ENCODE results near the gene CHP1.
"Not testable (repeated sequence)": the region's sequence is repeated elsewhere in the genome, so short reads cannot be mapped to it uniquely, and the experiment has no call there.

CHP1 gene

DNA sequence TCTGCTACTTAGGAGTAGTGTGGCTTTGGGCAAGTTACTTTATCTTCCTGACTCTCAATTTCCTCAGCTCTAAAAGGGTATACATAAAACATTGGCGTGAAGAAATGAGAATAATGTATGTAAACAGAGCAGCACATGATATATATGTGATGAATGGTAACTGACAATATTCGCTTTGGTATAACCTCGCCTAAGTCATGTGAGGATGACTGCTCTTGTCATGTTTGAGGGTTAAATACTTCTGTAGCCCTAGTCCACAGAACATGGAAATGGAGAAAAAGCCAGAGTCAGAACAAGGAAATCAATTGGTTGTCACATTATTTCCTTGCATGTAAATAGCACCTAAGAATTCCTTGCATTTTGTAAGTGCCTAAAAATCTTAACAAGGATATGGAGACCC, 25.0 kb downstream of the CHP1 start:
- FAIRE-seq (no peak), DNase-seq (ENCODE audit: low spot score) (no peak)

DNA sequence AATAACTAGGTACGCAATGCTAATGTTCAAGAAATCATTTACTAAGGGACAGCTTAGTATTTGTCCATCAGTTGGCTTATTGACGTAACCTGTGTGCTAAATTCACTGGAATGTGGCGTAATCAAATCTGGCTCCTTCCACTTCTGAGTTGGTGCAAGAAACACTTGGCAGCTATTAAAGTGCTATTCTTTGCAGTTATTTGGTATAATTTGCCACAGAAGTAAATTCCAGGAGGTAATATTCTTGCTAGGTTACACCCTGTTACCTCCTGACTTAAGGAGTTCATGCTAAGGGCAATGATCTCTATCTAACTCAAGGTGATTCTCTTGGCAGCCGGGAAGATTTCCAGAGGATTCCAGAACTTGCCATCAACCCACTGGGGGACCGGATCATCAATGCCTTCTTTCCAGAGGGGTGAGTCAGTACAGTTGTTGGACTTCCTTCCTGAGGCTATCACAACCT, 25.5 kb downstream of the CHP1 start:
- FAIRE-seq (no peak), DNase-seq (ENCODE audit: low spot score) (no peak)

DNA sequence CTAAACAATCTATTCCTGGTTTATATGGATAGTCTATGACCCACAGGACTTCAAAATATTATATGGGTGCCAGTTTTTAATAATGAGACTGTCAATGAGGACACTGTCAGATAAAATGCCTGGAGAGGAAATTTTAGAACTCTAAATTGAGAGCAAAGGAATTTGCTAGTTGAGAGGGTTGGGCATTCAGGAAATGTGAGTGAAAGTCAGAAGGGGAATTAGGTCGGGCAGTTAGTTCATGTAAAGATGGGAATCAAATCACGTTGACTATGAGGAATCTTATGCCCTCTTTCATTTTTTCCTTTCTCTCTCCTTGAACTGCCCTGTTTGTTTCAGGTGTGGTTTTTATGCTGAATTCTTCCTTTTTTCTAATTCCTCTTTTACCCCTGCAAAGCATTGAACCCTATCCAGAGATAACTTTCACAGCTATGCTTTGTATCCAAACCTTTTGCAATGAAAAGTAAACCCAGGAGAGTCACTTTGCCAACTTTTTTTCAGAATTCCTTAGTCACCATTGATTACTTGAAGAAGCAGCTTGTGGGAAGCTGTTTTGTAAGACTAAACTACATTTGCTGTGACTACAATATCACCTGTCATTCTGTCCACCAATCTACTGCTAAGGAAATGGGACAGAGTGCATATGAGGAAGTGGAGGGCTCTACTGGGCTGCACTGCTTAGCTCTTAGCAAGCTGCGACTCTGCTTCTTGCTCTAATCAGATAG, 27.8 kb downstream of the CHP1 start:
- FAIRE-seq (no peak), DNase-seq (ENCODE audit: low spot score) (no peak)

DNA sequence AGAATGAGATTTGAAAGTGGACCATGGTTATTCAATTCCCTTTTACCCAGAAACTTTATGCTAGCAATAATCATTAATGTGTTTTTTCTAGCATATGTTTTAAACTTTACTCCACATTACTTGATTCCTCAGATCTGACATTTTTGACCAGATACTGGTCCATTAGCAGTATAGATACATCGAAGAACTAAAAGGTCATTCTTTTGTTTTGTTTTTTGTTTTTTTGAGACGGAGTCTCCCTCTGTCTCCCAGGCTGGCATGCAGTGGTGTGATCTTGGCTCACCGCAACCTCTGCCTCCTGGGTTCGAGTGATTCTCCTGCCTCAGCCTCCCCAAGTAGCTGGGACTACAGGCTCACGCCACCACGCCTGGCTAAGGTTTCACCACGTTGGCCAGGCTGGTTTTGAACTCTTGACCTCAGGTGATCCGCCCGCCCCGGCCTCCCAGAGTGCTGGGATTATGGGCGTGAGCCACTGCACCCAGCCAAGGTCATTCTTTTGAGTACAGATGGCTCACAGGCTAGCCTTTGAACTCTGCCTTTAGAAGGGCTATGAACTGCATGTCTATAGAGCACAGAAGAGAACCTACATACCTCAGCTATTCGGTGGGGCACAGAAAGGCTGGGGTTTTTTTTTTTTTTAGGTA, 28.6 kb downstream of the CHP1 start:
- no peak for FAIRE-seq
- DNase-seq (ENCODE audit: low spot score): no peak

DNA sequence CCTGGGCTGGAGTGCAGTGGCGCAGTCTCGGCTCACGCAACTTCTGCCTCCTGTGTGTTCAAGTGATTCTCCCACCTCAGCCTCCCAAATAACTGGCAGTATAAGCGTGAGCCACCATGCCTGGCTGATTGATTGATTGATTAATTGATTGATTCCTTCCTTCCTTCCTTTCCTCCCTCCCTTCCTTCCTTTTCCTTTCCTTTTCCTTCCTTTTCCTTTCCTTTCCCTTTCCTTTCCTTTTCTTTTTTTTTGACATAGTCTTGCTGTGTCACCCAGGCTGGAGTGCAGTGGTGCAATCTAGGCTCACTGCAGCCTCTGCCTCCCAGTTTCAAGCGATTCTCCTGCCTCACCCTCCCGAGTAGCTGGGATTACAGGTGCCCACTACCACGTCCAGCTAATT, 29.9 kb downstream of the CHP1 start:
- not testable (repeated sequence) for DNase-seq (ENCODE audit: low spot score); FAIRE-seq

DNA sequence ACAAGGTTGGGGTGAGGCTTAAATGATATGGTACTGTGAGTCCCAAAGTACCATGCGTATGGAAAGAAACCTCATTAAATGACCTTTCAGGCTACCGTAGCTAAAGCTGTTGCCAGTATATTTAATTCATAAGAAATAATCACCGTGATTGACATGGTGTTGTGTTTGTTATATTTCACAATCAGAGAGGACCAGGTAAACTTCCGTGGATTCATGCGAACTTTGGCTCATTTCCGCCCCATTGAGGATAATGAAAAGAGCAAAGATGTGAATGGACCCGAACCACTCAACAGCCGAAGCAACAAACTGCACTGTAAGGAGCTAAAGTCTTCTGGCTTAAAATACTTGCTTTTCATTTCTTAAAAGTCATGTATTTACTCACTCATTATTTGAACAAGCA, 31.5 kb downstream of the CHP1 start:
- no peak for FAIRE-seq
- DNase-seq (ENCODE audit: low spot score): no peak

DNA sequence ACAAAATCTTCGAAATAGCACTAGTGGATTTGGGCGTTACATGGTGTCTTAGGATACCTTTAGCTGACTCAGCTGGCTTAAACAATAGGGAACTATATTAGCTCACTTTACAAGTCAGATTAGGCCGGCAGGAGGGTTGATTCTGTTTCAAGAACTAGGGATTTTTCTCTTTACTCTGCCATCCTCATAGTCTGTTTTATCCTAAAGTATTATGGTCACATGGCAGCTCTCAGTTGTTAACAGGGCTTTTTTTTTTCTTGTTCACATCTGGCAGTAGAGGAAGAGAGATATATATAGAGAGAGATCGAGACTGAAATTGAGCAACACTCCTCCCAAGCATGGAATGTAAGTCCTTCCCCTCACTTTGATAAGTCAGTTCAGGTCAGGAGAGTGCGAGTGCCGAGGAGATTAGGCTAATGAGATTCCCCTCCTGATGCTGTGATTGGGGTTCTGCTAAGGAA, 32.9 kb downstream of the CHP1 start:
- FAIRE-seq (no peak), DNase-seq (ENCODE audit: low spot score) (no peak)

DNA sequence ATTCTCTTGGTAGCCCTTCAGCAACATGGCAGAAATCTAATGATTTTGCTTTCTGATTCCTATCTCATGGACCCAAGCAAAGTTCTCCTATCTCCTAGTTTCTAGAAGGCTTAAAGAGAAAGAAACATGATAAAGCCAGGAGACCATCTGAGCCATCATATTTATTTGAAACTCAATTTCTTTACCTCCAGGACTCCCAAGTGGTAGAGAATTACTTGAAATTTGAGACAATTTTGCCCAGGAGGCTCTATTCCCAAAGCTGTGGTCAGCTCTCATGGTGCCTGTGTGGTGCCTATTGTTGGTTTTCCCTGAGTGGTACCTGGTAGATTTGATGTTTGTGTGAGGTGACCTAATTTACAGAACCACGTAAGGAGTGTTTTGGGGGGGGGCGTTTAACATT, 38.8 kb downstream of the CHP1 start:
- no peak for FAIRE-seq
- DNase-seq (ENCODE audit: low spot score): no peak

DNA sequence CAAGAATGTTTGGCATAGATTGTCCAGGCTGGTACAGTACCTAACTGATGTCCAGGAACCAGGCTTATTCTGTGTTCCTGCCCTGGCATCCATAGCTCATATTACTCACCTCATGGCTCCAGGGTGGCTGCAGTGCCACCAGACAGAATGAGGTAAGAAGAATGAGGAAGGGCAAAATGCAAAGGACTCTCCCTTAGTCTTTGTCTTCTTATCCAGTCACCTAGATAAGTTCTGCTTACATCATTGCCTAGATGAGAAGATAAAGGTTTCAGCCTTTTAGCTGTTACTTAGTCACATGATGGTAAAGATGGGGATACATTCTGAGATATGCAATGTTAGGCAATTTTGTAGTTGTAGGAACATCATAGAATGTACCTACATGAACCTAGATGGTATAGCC, 45.8 kb downstream of the CHP1 start:
- FAIRE-seq: no peak
- peak; percentile 36 for DNase-seq (ENCODE audit: low spot score)

DNA sequence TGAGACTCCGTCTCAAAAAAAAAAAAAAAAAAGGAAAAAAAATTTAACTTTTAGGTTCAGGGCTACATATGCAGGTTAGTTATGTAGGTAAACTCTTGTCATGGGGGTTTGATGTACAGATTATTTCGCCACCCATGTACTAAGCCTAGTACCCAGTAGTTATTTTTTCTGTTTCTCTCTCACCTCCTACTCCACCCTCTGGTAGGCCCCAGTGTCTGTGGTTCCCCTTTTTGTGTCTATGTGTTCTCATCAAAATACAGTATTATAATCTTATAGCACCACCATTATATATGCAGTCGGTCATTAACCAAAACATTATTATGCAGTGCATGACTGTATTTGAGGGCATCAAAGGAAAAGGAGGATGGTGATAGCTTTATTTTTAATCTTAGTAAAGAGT, 47.3 kb downstream of the CHP1 start:
- FAIRE-seq: no peak
- DNase-seq (ENCODE audit: low spot score): no peak

DNA sequence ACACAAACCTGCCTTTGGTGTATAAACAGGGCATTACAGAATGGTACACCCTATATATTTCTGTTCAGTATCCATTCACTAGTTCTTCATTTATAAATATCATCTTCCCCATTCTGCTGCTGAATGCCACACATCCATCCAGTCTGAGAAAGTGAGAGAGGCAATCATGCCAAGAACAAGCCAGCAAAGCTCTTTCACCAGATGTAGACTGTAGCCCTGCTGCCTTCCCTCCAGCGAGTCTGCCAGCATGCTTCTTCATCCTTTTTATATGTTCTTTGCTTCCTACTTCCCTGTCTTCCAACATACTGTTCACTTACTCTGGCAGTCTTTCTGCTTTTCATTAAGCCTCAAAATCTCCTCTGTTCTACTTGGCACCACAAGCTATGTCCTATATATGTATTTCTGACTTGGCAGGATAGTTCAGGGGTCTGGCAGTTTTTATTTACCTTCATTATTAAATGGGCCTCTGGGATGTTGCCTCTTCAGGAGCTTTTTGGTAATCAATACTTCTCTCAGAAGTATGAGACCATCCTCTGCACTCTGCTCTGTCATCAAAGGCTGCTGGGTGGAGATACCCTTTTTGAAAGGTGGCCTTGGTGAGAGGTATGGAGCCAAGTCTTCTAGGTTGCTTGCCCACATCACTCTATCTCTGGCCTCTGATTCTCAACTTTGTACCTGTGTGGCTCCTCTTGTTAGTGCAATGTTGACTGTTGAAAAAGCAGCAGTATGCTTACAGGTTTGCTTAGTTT, 48.6 kb downstream of the CHP1 start:
- FAIRE-seq (no peak), DNase-seq (ENCODE audit: low spot score) (no peak)

DNA sequence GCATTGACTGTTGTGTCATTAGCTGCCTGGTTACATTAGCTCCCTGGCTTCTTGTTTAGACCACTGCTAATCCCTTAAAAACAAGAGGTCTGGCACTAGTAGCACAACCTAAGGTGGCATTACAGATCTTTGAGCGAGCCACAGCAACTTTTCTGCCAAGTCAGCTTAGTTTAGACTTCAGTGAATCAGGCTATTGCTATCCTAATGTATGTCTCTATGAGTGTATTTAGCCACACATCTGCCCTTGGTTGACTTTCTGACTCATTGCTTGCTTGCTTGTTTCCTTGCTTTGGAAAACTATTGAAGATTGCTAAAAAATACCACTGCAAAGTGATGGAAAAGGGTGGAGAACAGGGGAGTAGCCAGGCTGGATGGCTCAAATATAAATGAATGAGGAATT, 50.2 kb downstream of the CHP1 start:
- DNase-seq (ENCODE audit: low spot score): peak; percentile 64
- FAIRE-seq: peak; percentile 40

DNA sequence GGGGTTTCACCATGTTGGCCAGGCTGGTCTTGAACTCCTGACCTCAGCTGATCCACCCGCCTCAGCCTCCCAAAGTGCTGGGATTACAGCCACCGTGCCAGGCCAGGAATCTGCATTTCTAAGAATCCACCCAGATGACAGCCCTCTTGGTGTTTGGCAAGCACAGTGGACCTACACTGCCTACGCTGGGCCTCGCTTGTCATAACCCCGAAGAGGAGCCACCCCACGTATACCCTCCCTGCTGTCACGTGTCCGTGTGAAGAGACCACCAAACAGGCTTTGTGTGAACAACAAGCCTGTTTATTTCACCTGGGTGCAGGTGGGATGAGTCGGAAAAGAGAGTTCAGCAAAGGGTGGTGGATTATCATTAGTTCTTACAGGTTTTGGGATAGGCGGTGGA, 51.4 kb downstream of the CHP1 start:
- not testable (repeated sequence) for FAIRE-seq; DNase-seq (ENCODE audit: low spot score)

DNA sequence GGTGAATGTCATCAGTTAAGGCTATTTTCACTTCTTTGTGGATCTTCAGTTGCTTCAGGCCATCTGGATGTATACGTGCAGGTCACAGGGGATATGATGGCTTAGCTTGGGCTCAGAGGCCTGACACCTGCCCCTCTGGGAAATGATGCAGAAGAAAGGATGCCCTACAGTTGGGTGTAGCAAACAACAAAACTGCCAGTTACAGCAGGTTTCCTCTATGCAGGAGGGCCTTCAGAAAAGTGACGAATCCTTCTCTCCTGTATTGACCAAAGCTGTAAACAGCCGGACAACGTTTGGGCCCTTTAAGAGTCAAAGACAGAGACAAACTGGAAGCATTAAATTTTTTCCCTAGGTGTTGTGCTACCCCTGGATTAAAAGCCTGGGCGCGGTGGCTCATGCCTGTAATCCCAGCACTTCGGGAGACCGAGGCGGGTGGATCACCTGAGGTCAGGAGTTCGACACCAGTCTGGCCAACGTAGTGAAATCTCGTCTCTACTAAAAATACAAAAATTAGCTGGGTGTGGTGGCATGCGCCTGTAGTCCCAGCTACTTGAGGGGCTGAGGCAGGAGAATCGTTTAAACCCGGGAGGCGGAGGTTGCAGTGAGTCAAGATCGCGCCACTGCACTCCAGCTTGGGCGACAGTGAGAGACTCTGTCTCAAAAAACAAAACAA, 52.0 kb downstream of the CHP1 start:
- FAIRE-seq; DNase-seq (ENCODE audit: low spot score): not testable (repeated sequence)

DNA sequence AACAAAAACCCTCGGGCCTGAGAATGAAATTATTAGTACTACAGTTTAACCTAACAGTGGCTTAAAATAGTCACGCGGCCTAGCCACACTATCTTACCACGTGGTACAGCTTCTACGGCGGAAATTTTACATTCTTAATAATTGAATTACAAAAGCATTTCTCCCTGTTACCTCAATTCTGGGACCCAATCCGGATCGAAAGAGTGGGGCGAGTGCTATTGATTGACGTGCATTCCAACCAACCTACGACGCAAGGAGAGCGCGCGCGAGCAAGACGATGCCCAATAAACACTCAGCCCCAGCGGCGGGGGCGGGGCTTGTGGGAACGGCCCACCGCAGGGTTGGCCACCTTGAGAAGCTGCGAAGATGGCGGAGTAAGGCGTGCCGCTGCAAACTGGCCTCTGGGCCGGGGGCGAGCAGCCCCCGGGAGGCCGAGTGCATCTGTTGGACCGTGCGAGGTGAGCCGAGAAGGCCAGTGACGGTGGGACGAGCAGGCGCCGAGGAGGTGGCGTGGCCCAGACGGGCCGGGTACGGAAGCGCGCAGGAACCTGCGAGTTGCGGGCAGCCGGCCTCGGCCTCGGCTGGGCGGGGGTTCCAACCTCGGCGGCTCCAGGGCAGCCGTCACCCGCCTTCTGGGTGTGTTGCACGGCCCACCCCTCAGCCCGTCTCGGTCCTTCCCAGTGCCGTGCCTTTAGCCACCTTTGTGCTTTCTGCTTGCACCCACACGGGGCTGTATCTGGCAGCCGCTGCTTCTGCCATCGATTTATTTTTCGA, 52.8 kb downstream of the CHP1 start:
- peak; percentile 88 for FAIRE-seq
- peak; percentile 95 for DNase-seq (ENCODE audit: low spot score)

DNA sequence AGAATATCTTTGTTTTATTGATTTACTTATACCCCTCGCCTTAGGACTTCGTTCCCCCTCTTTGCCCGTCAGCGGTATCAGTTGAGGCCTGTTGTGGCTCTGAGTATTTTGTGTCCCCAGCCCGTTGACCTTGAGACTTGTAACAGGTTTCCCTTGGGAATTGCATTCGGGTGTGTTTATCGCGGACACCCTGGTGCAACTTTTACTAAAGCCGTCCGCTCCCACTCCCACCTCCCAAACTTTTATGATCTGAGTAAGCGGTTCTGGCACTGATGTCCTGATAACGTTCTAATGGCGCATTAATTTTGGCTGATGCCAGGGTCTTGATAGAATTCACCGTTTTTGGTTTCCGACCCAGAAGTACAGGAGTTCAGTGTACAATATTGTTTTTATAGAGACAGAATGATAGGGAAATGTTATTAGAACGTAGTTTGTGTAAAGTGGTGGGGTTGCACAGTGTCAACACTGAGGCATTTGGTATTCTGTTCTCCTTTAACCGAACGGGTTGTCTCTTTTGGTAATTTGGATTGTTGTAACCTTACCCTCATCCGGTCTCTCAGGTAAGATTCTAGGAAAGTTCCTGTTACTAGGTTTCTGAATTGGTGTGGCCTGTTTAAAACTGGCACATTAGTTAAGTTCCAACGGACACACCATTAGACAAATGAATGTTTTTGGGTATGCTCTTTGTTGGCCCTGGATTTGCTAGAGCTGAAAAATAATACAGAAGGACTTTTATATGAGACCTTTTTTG, 53.5 kb downstream of the CHP1 start:
- no peak for FAIRE-seq
- no peak for DNase-seq (ENCODE audit: low spot score)

DNA sequence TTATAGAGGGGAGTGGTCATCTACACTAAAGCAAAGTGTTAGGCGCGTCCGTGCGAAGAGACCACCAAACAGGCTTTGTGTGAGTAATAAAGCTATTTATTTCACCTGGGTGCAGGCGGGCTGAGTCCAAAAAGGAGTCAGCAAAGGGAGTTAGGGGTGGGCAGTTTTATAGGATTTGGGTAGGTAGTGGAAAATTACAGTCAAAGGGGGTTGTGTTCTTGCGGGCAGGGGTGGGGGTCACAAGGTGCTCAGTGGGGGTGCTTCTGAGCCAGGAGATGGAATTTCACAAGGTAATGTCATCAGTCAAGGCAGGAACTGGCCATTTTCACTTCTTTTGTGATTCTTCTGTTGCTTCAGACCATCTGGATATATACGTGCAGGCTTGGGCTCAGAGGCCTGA, 54.2 kb downstream of the CHP1 start:
- no peak for FAIRE-seq
- no peak for DNase-seq (ENCODE audit: low spot score)

DNA sequence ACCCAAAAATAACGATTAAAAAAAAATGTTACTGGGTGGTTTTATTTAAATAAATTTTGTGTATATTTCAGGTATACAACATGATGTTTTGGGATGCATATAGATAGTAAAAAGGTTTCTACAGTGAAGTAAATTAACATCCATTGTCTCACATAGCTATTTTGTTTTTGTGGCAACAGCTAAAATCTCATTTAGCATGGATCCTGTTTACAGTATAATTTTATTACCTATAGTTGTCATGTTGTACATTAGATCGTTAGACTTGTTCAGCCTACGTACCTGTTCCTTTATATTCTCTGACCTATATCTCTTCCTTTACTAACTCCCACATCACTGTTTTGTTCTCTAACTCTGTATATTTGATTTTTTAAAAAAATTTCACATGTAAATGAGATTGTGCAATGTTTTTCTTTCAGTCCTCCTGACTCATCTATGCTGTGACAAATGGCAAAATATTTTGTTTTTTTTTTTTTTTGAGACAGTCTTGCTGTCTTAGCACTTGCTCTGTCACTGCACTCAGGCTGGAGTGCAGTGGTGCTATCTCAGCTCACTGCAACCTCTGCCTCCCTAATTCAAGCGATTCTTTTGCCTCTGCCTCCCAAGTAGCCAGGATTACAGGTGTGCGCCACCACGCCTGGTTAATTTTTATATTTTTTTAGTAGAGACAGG, 55.7 kb downstream of the CHP1 start:
- DNase-seq (ENCODE audit: low spot score) (no peak), FAIRE-seq (no peak)

DNA sequence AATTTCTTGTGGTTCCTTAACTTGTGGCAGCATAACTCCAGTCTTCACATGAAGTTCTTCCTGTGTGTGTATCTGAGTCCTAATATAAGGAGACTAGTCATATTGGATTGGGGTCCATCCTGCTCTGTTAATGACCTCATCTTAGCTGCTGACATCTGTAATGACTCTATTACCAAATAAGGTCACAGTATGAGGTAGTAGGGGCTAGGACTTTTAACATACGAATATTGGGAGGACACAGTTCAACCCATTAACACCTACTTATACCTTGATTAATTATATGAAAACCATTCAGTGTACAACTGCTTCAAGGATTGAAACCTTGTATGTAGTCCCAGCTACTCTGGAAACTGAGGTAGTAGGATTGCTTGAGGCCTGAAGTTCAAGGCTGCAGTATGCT, 57.4 kb downstream of the CHP1 start:
- no peak for FAIRE-seq

DNA sequence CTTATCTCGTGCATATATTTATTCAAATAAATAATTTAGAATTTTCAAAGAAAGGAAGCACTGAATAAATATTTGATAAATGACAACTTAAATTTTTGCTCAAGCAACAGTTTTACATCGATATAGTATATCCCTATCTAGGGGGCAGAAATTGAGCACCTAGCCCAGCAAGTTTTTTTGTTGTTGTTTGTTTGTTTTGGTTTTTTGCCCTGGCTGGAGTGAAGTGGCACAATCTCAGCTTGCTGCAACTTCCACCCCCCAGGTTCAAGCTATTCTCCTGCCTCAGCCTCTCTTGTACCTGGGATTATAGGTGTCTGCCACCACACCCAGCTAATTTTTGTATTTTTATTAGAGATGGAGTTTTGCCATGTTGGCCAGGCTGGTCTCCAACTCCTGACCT, 58.9 kb downstream of the CHP1 start:
- DNase-seq (ENCODE audit: low spot score): no peak
- FAIRE-seq: no peak

More for the DNA sequence above, 57.4 kb downstream of the CHP1 start:
- no peak for DNase-seq (ENCODE audit: low spot score)
